Activated CD4-positive, alpha-beta T cell treated with anti-CD3 and anti-CD28 coated beads, Interleukin-2, amount 10 ng/mL, durations not matched to agents 24 days and 14 days (primary cell): ENCODE data around the gene HS6ST2. TPM values are rescaled to one million over a fixed set of nuclear protein-coding genes. Genes with fewer than 3 reads are reported as not detected.
"Not testable (repeated sequence)": the region's sequence is repeated elsewhere in the genome, so short reads cannot be mapped to it uniquely, and the experiment has no call there.

ENCODE experiments used
- DNase-seq: peaks from one replicate; pipeline ENCODE4 v3.0.0; 2022
- H3K27ac Mint-ChIP-seq: one replicate; pipeline ENCODE4 v1.8.0; 2022; ENCODE audit warnings: mild to moderate bottlenecking, mixed read lengths
- H3K27me3 Mint-ChIP-seq: one replicate; pipeline ENCODE4 v1.8.0; 2022; ENCODE audit warnings: mixed read lengths
- H3K36me3 Mint-ChIP-seq: one replicate; pipeline ENCODE4 v1.8.0; 2022; ENCODE audit warnings: low read depth, mild to moderate bottlenecking, mixed read lengths
- H3K4me1 Mint-ChIP-seq: one replicate; pipeline ENCODE4 v1.8.0; 2021; ENCODE audit warnings: mixed read lengths
- H3K4me3 Mint-ChIP-seq: one replicate; pipeline ENCODE4 v1.8.0; 2022; ENCODE audit warnings: mild to moderate bottlenecking, moderate library complexity, mixed read lengths
- H3K9me3 Mint-ChIP-seq: one replicate; pipeline ENCODE4 v1.8.0; 2021; ENCODE audit warnings: mixed read lengths
- intact Hi-C: fragments of 100-400 bp; cut with micrococcal nuclease; formaldehyde crosslinking; loops from one replicate; pipeline ENCODE4 v1.15.1; 2023
- total RNA-seq: library from RNA; stranded (reverse); gene quantifications from 2 replicates; pipeline ENCODE4 v1.2.3, GENCODE V29; 2022

HS6ST2 gene
- 0.78 and 1.2 TPM in 2 replicates for total RNA-seq

DNA sequence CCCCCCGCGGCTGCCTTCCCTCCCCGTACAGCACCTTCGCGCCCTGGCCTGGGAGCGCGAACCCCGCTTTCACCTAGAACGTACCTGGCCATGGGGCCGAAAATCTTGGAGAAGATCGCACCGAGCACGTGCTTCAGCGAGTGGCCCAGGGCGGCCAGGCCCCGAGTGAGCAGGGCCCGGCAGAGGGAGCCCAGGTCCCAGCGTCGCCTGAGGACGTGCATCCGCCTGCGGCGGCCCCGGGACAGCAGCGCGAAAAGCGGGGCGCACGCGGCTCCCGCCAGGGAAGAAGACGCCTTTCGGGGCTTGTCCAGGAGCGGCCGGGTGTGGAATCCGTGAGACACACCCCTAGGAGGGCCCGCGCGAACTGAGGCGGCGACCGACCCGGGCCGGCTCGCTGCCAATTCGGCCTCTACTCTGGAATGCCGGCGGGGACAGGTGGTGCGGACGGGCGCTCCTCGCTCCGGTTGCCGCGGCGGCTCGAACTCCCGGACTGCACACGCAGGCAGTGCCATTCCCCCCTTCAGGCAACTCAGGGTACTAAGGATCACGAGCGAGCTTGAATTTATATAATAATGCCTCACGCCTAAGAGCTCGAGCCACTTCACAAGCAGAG is at the start of gene HS6ST2:
TSS of gene HS6ST2 (minus strand) at position 539 of the 613 bp plus-strand sequence.
- Mint-ChIP-seq H3K27ac (peak within 1 kb of the TSS; percentile 74), H3K9me3 (no peaks in the 10 kb centered on the region), H3K36me3 (no peaks in the 10 kb centered on the region), H3K27me3 (peaks cover 41% of the 10 kb centered on the region), H3K4me1 (peaks cover 3% of the 10 kb centered on the region), H3K4me3 (peak within 1 kb of the TSS; percentile 79)
- peak; percentile 55 for DNase-seq
- intact Hi-C loops = loop anchor here (5.0 kb wide), 1 partner anchor 216 kb away; no protein-coding TSS in a partner anchor

DNA sequence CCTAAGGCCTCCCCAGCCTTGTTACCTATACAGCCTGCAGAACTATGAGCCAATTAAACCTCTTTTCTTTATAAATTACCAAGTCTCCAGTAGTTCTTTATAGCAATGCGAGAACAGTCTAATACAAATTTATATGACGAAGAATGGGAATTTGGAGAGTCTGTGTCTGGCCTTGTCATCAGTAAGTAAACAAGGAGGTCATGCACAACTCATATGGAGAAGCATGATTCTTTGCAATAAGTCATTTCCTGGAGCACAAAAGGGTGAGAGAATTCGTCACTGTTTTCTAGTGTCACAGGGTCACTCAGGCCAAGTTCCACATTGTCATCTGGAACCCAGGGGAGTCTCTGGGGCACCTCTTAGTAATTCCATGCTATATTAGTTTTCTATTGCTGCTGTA is 49.0 kb upstream of the HS6ST2 start:
- intact Hi-C loops = no loop called here
- no peak overlapping the region for H3K27ac Mint-ChIP-seq
- DNase-seq = no peak
- H3K4me1 Mint-ChIP-seq = no peaks in the 10 kb centered on the region
- H3K9me3 Mint-ChIP-seq = no peaks in the 10 kb centered on the region
- no peaks in the 10 kb centered on the region for H3K27me3 Mint-ChIP-seq
- no peak overlapping the region for H3K4me3 Mint-ChIP-seq
- H3K36me3 Mint-ChIP-seq = no peaks in the 10 kb centered on the region

DNA sequence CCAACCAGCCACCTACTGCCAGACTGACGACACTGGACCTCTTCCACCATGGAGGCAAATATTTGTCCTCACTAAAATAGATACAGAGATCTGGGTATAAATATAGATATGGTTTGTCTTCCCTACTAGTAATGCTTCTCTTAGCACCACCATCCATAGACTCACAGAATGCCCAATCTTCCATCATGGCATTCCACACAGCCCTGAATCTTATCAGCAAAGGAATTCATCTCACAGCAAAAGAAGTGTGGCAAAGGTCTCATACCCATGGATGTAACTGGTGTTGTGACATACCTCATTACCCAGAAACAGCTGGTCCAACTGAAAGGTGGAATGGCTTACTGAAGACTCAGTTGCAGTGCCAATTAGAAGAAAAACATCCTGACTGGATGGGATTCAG is 47.2 kb upstream of the HS6ST2 start:
- intact Hi-C loops = no loop called here
- Mint-ChIP-seq H3K27ac (no peak overlapping the region), H3K27me3 (no peaks in the 10 kb centered on the region), H3K4me3 (no peak overlapping the region), H3K4me1 (no peaks in the 10 kb centered on the region), H3K9me3 (no peaks in the 10 kb centered on the region), H3K36me3 (no peaks in the 10 kb centered on the region)
- no peak for DNase-seq

DNA sequence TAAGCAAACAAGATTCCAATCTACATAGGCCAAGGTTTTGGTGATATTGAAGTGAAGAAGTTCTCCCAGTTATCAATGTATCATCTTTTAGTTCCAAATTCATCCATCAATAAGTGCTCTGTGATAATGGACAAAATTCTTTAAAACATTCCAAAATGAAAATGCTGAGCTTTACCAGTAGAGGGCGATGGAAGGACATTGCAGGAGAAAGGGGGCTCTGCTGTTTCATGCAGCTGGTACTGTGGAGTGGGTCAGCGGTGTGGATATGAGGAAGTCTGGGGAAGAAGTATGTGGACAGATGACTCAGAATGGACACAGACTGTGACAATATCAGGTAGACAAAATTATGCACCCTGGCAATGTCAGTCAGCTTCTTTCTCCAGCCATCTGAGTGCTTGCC is 46.6 kb upstream of the HS6ST2 start:
- DNase-seq = no peak
- no peaks in the 10 kb centered on the region for H3K4me1 Mint-ChIP-seq
- H3K27ac Mint-ChIP-seq = no peak overlapping the region
- intact Hi-C loops = no loop called here
- no peaks in the 10 kb centered on the region for H3K9me3 Mint-ChIP-seq
- no peak overlapping the region for H3K4me3 Mint-ChIP-seq
- H3K36me3 Mint-ChIP-seq = no peaks in the 10 kb centered on the region
- H3K27me3 Mint-ChIP-seq = no peaks in the 10 kb centered on the region

DNA sequence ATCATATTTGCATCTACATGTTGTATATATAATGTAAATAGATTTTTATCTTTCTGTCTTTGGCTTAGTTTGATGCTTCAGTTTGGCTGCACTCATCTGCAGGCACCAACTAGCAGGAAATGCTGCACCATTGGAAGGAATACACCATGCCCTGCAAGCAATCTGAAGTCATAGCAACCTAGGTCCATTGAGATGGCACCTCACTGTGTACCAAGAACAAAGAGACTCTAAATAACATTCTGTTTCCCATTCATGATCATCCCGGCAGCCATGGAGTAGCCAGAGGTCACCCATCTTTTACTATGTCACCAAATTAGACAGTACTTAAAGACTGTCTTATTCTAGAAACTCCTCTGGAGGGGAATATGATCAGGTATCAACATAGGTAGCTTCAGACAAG is 40.8 kb upstream of the HS6ST2 start:
- no peak for DNase-seq
- intact Hi-C loops = no loop called here

DNA sequence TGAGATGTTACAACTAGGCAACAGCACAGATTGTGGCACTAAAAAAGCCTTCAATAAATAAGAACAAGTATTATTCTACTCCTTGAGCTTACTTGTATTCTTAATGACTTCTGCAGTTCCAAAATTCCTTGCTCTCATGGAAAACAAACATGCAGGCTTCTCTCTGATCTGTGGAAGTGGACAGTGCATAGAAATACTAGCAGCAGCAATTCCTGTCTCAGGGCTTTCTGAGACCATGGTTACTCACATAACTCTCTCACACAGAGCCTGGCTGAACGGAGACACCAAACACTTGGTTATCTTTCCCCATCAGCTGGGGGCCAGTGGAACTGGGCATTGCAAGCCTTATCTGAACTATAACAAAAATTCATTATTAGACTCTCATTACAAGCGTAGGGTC is 32.4 kb upstream of the HS6ST2 start:
- no peaks in the 10 kb centered on the region for H3K9me3 Mint-ChIP-seq
- H3K4me1 Mint-ChIP-seq = no peaks in the 10 kb centered on the region
- no peaks in the 10 kb centered on the region for H3K36me3 Mint-ChIP-seq
- no peak overlapping the region for H3K27ac Mint-ChIP-seq
- no peak for DNase-seq
- intact Hi-C loops = no loop called here
- H3K27me3 Mint-ChIP-seq = no peaks in the 10 kb centered on the region
- H3K4me3 Mint-ChIP-seq = no peak overlapping the region

More for the DNA sequence above, 40.8 kb upstream of the HS6ST2 start:
- H3K27me3 Mint-ChIP-seq = peaks cover 2% of the 10 kb centered on the region
- no peak overlapping the region for H3K4me3 Mint-ChIP-seq
- H3K9me3 Mint-ChIP-seq = no peaks in the 10 kb centered on the region
- no peak overlapping the region for H3K27ac Mint-ChIP-seq
- H3K36me3 Mint-ChIP-seq = no peaks in the 10 kb centered on the region
- H3K4me1 Mint-ChIP-seq = no peaks in the 10 kb centered on the region

DNA sequence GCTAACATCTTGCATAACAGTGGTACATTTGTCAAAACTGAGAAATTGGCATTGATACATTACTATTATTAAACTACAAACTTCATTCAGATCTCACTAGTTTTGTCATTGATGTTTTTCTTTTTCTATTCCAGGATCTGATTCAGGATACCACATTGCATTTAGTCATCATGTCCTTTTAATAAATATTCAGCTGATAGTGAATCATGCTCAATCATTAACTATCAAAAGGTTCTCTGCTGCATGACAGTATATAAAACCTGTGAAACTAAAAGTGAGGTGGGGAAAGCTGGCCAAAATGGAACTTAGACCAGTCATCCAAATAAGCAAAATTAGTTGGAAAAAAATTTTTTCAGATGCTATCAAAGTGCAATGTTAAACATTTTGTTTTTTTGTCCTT is 28.1 kb upstream of the HS6ST2 start:
- intact Hi-C loops = no loop called here
- H3K27me3 Mint-ChIP-seq = peaks cover 3% of the 10 kb centered on the region
- H3K27ac Mint-ChIP-seq = no peak overlapping the region
- no peaks in the 10 kb centered on the region for H3K4me1 Mint-ChIP-seq
- DNase-seq = no peak
- H3K9me3 Mint-ChIP-seq = no peaks in the 10 kb centered on the region
- H3K4me3 Mint-ChIP-seq = no peak overlapping the region
- no peaks in the 10 kb centered on the region for H3K36me3 Mint-ChIP-seq

DNA sequence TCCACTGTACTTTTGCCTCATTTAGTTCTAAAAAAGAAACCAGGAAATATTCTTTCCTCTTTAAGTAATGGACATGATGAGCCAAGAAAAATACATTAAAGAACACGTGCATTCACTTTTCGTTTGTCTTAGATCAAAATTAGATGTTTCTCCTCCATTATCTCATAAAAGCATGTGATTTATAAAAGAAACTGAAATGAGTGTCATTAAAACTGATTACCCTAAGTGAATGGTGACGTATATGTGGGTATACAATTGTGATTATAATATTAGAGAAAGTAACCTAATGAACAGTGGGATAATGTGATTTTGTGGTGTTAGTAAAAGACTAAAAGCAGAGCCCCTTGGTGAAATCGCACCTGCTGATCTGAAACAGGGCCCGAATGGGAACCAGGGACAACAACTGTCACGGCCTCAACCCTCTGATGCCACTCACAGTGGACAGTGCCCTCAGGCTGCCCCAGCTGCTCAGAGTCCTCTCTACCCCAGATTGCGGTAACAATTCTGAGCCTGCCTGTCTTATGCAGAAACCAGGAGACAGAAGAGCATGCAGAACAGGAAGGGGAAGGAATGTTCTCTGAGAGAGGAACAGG is 25.7 kb upstream of the HS6ST2 start:
- no peaks in the 10 kb centered on the region for H3K36me3 Mint-ChIP-seq
- H3K27ac Mint-ChIP-seq = no peak overlapping the region
- H3K4me1 Mint-ChIP-seq = no peaks in the 10 kb centered on the region
- intact Hi-C loops = no loop called here
- H3K4me3 Mint-ChIP-seq = no peak overlapping the region
- peaks cover 3% of the 10 kb centered on the region for H3K27me3 Mint-ChIP-seq
- H3K9me3 Mint-ChIP-seq = no peaks in the 10 kb centered on the region
- DNase-seq = no peak

DNA sequence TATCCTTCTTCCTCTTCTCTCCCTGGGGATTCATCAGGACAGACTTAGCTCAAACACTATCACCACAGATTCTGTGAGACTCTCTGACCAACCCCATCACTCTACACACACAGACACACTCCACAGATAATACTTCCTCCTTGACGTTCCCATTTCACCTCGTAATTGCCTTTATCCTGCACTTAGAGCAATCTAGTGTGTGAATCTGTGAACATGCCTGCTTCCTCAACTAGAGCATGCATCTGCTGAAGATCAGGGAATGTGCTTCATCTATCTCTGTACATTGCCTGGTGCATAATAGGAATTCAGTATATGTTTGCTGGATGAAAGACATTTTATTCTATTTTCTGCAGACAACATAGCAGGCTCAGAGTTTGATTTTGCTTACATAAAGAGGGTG is 25.1 kb upstream of the HS6ST2 start:
- Mint-ChIP-seq H3K4me1 (no peaks in the 10 kb centered on the region), H3K4me3 (no peak overlapping the region), H3K27me3 (peaks cover 3% of the 10 kb centered on the region), H3K36me3 (no peaks in the 10 kb centered on the region), H3K9me3 (no peaks in the 10 kb centered on the region), H3K27ac (no peak overlapping the region)
- intact Hi-C loops = no loop called here
- DNase-seq = no peak

DNA sequence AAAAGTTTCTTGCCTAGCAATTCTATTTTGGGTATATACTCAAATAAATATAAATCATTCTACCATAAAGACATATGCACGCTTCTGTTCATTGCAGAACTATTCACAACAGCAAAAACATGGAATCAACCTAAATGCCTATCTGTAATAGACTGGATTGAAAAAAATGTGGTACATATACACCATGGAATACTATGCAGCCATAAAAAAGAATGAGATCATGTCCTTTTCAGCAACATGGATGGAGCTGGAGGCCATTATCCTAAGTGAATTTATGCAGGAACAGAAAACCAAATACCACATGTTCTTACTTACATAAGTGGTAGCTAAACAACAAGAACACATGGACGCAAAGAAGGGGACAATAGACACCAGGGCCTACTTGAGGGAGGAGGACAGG is 21.6 kb upstream of the HS6ST2 start:
- DNase-seq, H3K27me3 Mint-ChIP-seq, H3K4me1 Mint-ChIP-seq, intact Hi-C loops, H3K27ac Mint-ChIP-seq, H3K9me3 Mint-ChIP-seq, H3K4me3 Mint-ChIP-seq, H3K36me3 Mint-ChIP-seq: not testable (repeated sequence)

DNA sequence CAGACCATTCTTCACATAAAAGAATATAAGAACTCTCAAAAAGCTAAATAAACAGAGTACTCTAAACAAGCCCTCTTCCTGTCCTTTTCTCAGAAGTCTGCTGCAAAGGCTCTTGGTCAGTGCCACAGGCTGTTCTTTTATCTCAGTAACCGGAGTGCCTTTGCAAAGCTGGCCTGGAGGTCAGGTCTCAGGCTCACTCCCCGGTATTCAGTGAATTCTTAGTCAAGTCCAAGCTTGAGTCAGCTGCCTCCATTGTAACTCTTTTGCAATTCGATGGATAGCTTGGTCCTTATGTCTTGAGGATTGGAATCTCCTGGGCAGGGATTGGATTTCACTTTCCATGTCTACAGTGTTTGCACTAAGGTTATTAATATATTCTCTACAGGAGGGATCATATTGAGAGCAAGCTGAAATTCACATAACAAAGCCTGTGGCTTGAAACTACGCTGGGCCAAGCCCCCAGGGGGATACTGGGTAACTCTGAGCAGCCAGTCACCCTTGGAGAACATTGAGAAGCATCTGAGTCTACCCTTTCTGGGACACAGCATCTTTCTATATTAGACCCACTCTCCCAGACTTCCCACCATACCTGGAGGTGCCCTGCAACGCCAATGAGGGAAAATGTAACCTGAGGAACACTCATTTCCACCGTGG is 10.0 kb upstream of the HS6ST2 start:
- intact Hi-C loops = no loop called here
- Mint-ChIP-seq H3K4me1 (no peaks in the 10 kb centered on the region), H3K4me3 (no peak overlapping the region), H3K27me3 (peaks cover 11% of the 10 kb centered on the region), H3K36me3 (no peaks in the 10 kb centered on the region), H3K9me3 (no peaks in the 10 kb centered on the region), H3K27ac (no peak overlapping the region)
- DNase-seq = peak; percentile 14

DNA sequence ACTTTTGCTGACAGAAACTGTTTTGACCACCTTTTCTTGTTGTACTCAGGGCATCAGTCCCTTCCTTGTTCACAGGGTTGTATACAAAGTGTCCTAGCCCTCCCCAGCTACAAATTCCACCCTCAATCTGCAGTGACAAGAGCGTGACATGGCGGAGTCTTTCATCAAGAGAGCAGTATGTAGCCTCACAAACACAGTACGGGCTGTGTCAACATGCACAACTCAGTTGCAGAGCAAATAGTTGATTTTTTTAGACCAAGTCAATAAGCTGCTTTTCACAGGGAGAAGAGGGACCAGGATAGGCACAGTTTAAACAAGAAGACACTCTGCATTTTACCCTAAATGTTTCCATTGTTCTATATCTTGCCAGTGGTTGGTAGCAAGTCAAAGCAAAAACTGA is 8.6 kb upstream of the HS6ST2 start:
- peaks cover 11% of the 10 kb centered on the region for H3K27me3 Mint-ChIP-seq
- H3K4me1 Mint-ChIP-seq = no peaks in the 10 kb centered on the region
- DNase-seq = peak; percentile 9
- H3K27ac Mint-ChIP-seq = no peak overlapping the region
- H3K4me3 Mint-ChIP-seq = no peak overlapping the region
- H3K36me3 Mint-ChIP-seq = no peaks in the 10 kb centered on the region
- H3K9me3 Mint-ChIP-seq = no peaks in the 10 kb centered on the region
- intact Hi-C loops = no loop called here

DNA sequence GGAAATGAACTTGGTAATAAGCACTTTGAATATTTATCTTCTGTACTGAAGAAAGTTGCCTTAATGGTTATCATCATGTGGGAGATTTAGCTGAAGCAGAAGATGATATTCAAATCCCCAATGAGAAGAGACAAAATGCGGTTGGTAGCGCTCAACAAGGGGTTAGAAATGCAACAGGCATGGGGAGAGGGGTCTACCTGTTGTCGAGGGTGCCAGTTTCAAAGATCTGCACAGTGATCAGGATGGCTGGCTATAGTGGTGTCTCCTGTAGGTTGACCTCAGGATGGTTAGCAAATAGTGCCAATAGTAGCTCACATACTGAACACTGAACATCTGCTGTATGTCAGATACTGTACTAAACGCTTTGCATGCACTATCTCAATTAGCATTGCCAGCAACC is 7.0 kb upstream of the HS6ST2 start:
- DNase-seq = peak; percentile 5
- Mint-ChIP-seq H3K27me3 (peaks cover 9% of the 10 kb centered on the region), H3K9me3 (no peaks in the 10 kb centered on the region), H3K27ac (no peak overlapping the region), H3K4me3 (no peak overlapping the region), H3K36me3 (no peaks in the 10 kb centered on the region), H3K4me1 (no peaks in the 10 kb centered on the region)
- intact Hi-C loops = no loop called here

DNA sequence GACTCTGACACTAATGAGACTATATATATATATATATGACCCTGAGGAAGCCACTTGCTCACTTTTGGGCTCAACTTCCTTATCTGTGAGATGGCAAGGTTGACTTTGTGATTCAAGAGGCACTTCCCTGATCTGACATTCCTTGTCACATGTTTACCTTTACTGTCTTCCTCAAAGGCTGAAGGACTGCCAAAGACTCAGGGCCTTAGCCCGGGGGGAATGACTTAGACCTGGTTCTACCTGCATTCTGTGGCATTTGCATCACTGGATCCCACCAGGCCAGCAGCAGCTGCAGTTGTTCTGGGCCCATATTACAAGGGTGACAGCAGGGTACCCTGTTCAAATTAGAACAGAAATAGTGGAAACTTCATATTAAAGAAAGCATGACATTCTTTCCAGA is 3.1 kb upstream of the HS6ST2 start:
- intact Hi-C loops = no loop called here
- Mint-ChIP-seq H3K27me3 (peaks cover 19% of the 10 kb centered on the region), H3K4me3 (no peak overlapping the region), H3K27ac (no peak overlapping the region), H3K36me3 (no peaks in the 10 kb centered on the region), H3K9me3 (no peaks in the 10 kb centered on the region), H3K4me1 (no peaks in the 10 kb centered on the region)
- DNase-seq = no peak
